NCI-H187 treated with DMSO at 0.1 percent for 48 hours (cell line): Measurements from ENCODE around the gene CISD3.
"Not testable (repeated sequence)": the region's sequence is repeated elsewhere in the genome, so short reads cannot be mapped to it uniquely, and the experiment has no call there.

ENCODE experiments used
- DNase-seq: peaks from one replicate; lab custom pipeline; 2025; lab: John Stamatoyannopoulos, UW

The CISD3 gene

GRCh38 chr17:38707678-38708351 is 22.3 kb upstream of the CISD3 start:
- DNase-seq = no peak

- no peak for DNase-seq
Measured at GRCh38 chr17:38709104-38709820, 20.9 kb upstream of the CISD3 start.

GRCh38 chr17:38709864-38710603 is 20.1 kb upstream of the CISD3 start:
- no peak for DNase-seq

- no peak for DNase-seq
Measured at GRCh38 chr17:38710604-38710962, 19.6 kb upstream of the CISD3 start.

- DNase-seq = no peak
Measured at GRCh38 chr17:38710985-38711384, 19.2 kb upstream of the CISD3 start.

- no peak for DNase-seq
Measured at GRCh38 chr17:38711792-38712571, 18.2 kb upstream of the CISD3 start.

GRCh38 chr17:38712593-38712992 is 17.5 kb upstream of the CISD3 start:
- DNase-seq = no peak

GRCh38 chr17:38713456-38714075 is 16.6 kb upstream of the CISD3 start:
- no peak for DNase-seq

GRCh38 chr17:38715216-38715943 is 14.8 kb upstream of the CISD3 start:
- no peak for DNase-seq

- no peak for DNase-seq
Measured at GRCh38 chr17:38716368-38717005, 13.7 kb upstream of the CISD3 start.

- no peak for DNase-seq
Measured at GRCh38 chr17:38717139-38717745, 12.9 kb upstream of the CISD3 start.

- no peak for DNase-seq
Measured at GRCh38 chr17:38719289-38719942, 10.7 kb upstream of the CISD3 start.

GRCh38 chr17:38719943-38720641 is 10.0 kb upstream of the CISD3 start:
- no peak for DNase-seq

- no peak for DNase-seq
Measured at GRCh38 chr17:38720941-38721340, 9.2 kb upstream of the CISD3 start.

GRCh38 chr17:38721802-38722201 is 8.3 kb upstream of the CISD3 start:
- no peak for DNase-seq

GRCh38 chr17:38724337-38724988 is 5.7 kb upstream of the CISD3 start:
- DNase-seq = no peak

- no peak for DNase-seq
Measured at GRCh38 chr17:38725066-38725465, 5.1 kb upstream of the CISD3 start.

- DNase-seq = not testable (repeated sequence)
Measured at GRCh38 chr17:38726145-38726544, 4.0 kb upstream of the CISD3 start.

- no peak for DNase-seq
Measured at GRCh38 chr17:38727736-38728135, 2.4 kb upstream of the CISD3 start.
